ENCODE measurements around the gene DRAXIN. TPM values are rescaled to one million over a fixed set of nuclear protein-coding genes. Genes with fewer than 3 reads are reported as not detected.

The DRAXIN gene
- total RNA-seq, 1 donor = 0.31 TPM

- Histone ChIP-seq H3K9me3 (ENCODE audit: low read depth, low read length) (no peaks in the 10 kb centered on the region), H3K4me1 (ENCODE audit: insufficient read depth, low read length) (peaks cover 11% of the 10 kb centered on the region), H3K4me3 (ENCODE audit: low read length) (no peak overlapping the region), H3K27me3 (ENCODE audit: insufficient read depth, low read length) (no peaks in the 10 kb centered on the region)
Measured at GRCh38 chr1:11673089-11673769, 18.3 kb upstream of the DRAXIN start.

GRCh38 chr1:11674488-11674887 lies 17.0 kb upstream of the DRAXIN start:
- H3K9me3 ChIP-seq (ENCODE audit: low read depth, low read length) = no peaks in the 10 kb centered on the region
- H3K4me1 ChIP-seq (ENCODE audit: insufficient read depth, low read length) = peaks cover 16% of the 10 kb centered on the region
- H3K27me3 ChIP-seq (ENCODE audit: insufficient read depth, low read length) = no peaks in the 10 kb centered on the region
- no peak overlapping the region for H3K4me3 ChIP-seq (ENCODE audit: low read length)

- Histone ChIP-seq H3K9me3 (ENCODE audit: low read depth, low read length) (no peaks in the 10 kb centered on the region), H3K4me3 (ENCODE audit: low read length) (no peak overlapping the region), H3K4me1 (ENCODE audit: insufficient read depth, low read length) (peaks cover 21% of the 10 kb centered on the region), H3K27me3 (ENCODE audit: insufficient read depth, low read length) (no peaks in the 10 kb centered on the region)
Measured at GRCh38 chr1:11675325-11675724, 16.2 kb upstream of the DRAXIN start.

GRCh38 chr1:11676386-11677103 lies 15.0 kb upstream of the DRAXIN start:
- H3K27me3 ChIP-seq (ENCODE audit: insufficient read depth, low read length) = no peaks in the 10 kb centered on the region
- peaks cover 17% of the 10 kb centered on the region for H3K4me1 ChIP-seq (ENCODE audit: insufficient read depth, low read length)
- no peak overlapping the region for H3K4me3 ChIP-seq (ENCODE audit: low read length)
- no peaks in the 10 kb centered on the region for H3K9me3 ChIP-seq (ENCODE audit: low read depth, low read length)

- H3K9me3 ChIP-seq (ENCODE audit: low read depth, low read length) = no peaks in the 10 kb centered on the region
- no peaks in the 10 kb centered on the region for H3K27me3 ChIP-seq (ENCODE audit: insufficient read depth, low read length)
- peaks cover 21% of the 10 kb centered on the region for H3K4me1 ChIP-seq (ENCODE audit: insufficient read depth, low read length)
- H3K4me3 ChIP-seq (ENCODE audit: low read length) = no peak overlapping the region
Measured at GRCh38 chr1:11678442-11678841, 13.1 kb upstream of the DRAXIN start.

GRCh38 chr1:11680270-11681070 lies 11.0 kb upstream of the DRAXIN start:
- Histone ChIP-seq H3K4me3 (ENCODE audit: low read length) (peak overlapping the region; percentile 76), H3K27me3 (ENCODE audit: insufficient read depth, low read length) (no peaks in the 10 kb centered on the region), H3K9me3 (ENCODE audit: low read depth, low read length) (no peaks in the 10 kb centered on the region), H3K4me1 (ENCODE audit: insufficient read depth, low read length) (peaks cover 21% of the 10 kb centered on the region)

- H3K4me1 ChIP-seq (ENCODE audit: insufficient read depth, low read length) = peaks cover 21% of the 10 kb centered on the region
- H3K9me3 ChIP-seq (ENCODE audit: low read depth, low read length) = no peaks in the 10 kb centered on the region
- no peaks in the 10 kb centered on the region for H3K27me3 ChIP-seq (ENCODE audit: insufficient read depth, low read length)
- peak within 1 kb of the TSS; percentile 76 for H3K4me3 ChIP-seq (ENCODE audit: low read length)
Measured at GRCh38 chr1:11681071-11681771, 10.3 kb upstream of the DRAXIN start, which contains the start of gene MAD2L2. MAD2L2 (minus strand) TSS chr1:11681148; CDS start chr1:11680601, 547 bp downstream.

- Histone ChIP-seq H3K4me1 (ENCODE audit: insufficient read depth, low read length) (peaks cover 21% of the 10 kb centered on the region), H3K9me3 (ENCODE audit: low read depth, low read length) (no peaks in the 10 kb centered on the region), H3K27me3 (ENCODE audit: insufficient read depth, low read length) (no peaks in the 10 kb centered on the region), H3K4me3 (ENCODE audit: low read length) (no peak overlapping the region)
Measured at GRCh38 chr1:11682287-11682771, 9.2 kb upstream of the DRAXIN start.

- Histone ChIP-seq H3K4me3 (ENCODE audit: low read length) (no peak overlapping the region), H3K27me3 (ENCODE audit: insufficient read depth, low read length) (no peaks in the 10 kb centered on the region), H3K9me3 (ENCODE audit: low read depth, low read length) (no peaks in the 10 kb centered on the region), H3K4me1 (ENCODE audit: insufficient read depth, low read length) (peaks cover 21% of the 10 kb centered on the region)
Measured at GRCh38 chr1:11682799-11683198, 8.7 kb upstream of the DRAXIN start.

- H3K4me3 ChIP-seq (ENCODE audit: low read length) = no peak overlapping the region
- H3K27me3 ChIP-seq (ENCODE audit: insufficient read depth, low read length) = peaks cover 5% of the 10 kb centered on the region
- no peaks in the 10 kb centered on the region for H3K9me3 ChIP-seq (ENCODE audit: low read depth, low read length)
- peaks cover 20% of the 10 kb centered on the region for H3K4me1 ChIP-seq (ENCODE audit: insufficient read depth, low read length)
Measured at GRCh38 chr1:11684070-11684469, 7.4 kb upstream of the DRAXIN start.

- H3K4me3 ChIP-seq (ENCODE audit: low read length) = no peak overlapping the region
Measured at GRCh38 chr1:11685210-11685752, 6.2 kb upstream of the DRAXIN start.

GRCh38 chr1:11688506-11688905 lies 3.0 kb upstream of the DRAXIN start:
- H3K27me3 ChIP-seq (ENCODE audit: insufficient read depth, low read length) = peaks cover 34% of the 10 kb centered on the region
- H3K4me3 ChIP-seq (ENCODE audit: low read length) = no peak overlapping the region
- H3K4me1 ChIP-seq (ENCODE audit: insufficient read depth, low read length) = peaks cover 28% of the 10 kb centered on the region
- H3K9me3 ChIP-seq (ENCODE audit: low read depth, low read length) = no peaks in the 10 kb centered on the region

More at GRCh38 chr1:11685210-11685752, 6.2 kb upstream of the DRAXIN start:
- Histone ChIP-seq H3K27me3 (ENCODE audit: insufficient read depth, low read length) (peaks cover 11% of the 10 kb centered on the region), H3K9me3 (ENCODE audit: low read depth, low read length) (no peaks in the 10 kb centered on the region), H3K4me1 (ENCODE audit: insufficient read depth, low read length) (peaks cover 10% of the 10 kb centered on the region)

GRCh38 chr1:11690397-11691301 lies 861 bp upstream of the DRAXIN start:
- H3K4me3 ChIP-seq (ENCODE audit: low read length) = no peak overlapping the region
- no peaks in the 10 kb centered on the region for H3K9me3 ChIP-seq (ENCODE audit: low read depth, low read length)
- H3K27me3 ChIP-seq (ENCODE audit: insufficient read depth, low read length) = peaks cover 40% of the 10 kb centered on the region
- peaks cover 31% of the 10 kb centered on the region for H3K4me1 ChIP-seq (ENCODE audit: insufficient read depth, low read length)

Data from mononuclear cell (primary cell).